Measurements from ENCODE around the gene CSMD2.

DNA sequence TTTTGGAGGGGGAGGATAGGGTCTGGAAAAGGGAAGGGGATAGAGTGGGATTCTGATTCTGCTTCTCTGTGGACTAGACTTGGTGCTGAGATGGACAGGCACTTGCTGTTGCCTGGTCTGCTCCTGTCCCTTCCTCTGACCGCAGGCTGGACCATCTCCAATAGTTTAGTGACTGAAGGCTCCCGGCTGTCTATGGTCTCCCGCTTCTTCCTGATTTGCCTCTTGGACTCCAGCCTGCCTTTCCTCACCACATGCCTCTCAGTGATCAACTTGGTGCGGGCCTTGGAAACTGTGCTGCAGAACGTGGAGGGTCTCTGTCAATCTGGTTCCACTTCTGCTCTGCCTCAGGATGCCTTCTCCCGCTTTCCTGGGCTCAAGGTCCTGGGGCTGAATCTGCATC lies 698.9 kb downstream of the CSMD2 start:
- TF ChIP-seq, protein P1, sequence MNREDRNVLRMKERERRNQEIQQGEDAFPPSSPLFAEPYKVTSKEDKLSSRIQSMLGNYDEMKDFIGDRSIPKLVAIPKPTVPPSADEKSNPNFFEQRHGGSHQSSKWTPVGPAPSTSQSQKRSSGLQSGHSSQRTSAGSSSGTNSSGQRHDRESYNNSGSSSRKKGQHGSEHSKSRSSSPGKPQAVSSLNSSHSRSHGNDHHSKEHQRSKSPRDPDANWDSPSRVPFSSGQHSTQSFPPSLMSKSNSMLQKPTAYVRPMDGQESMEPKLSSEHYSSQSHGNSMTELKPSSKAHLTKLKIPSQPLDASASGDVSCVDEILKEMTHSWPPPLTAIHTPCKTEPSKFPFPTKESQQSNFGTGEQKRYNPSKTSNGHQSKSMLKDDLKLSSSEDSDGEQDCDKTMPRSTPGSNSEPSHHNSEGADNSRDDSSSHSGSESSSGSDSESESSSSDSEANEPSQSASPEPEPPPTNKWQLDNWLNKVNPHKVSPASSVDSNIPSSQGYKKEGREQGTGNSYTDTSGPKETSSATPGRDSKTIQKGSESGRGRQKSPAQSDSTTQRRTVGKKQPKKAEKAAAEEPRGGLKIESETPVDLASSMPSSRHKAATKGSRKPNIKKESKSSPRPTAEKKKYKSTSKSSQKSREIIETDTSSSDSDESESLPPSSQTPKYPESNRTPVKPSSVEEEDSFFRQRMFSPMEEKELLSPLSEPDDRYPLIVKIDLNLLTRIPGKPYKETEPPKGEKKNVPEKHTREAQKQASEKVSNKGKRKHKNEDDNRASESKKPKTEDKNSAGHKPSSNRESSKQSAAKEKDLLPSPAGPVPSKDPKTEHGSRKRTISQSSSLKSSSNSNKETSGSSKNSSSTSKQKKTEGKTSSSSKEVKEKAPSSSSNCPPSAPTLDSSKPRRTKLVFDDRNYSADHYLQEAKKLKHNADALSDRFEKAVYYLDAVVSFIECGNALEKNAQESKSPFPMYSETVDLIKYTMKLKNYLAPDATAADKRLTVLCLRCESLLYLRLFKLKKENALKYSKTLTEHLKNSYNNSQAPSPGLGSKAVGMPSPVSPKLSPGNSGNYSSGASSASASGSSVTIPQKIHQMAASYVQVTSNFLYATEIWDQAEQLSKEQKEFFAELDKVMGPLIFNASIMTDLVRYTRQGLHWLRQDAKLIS (CRISPR knock-in tag; IDR thresholded peaks at IDR 0.05; ENCODE audit: borderline replicate concordance) = no peak
- TF ChIP-seq, protein P2, sequence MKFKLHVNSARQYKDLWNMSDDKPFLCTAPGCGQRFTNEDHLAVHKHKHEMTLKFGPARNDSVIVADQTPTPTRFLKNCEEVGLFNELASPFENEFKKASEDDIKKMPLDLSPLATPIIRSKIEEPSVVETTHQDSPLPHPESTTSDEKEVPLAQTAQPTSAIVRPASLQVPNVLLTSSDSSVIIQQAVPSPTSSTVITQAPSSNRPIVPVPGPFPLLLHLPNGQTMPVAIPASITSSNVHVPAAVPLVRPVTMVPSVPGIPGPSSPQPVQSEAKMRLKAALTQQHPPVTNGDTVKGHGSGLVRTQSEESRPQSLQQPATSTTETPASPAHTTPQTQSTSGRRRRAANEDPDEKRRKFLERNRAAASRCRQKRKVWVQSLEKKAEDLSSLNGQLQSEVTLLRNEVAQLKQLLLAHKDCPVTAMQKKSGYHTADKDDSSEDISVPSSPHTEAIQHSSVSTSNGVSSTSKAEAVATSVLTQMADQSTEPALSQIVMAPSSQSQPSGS (CRISPR knock-in tag; IDR thresholded peaks at IDR 0.05; ENCODE audit: borderline replicate concordance, low read depth) = no peak
- TF ChIP-seq MXD4 (CRISPR knock-in tag; IDR thresholded peaks at IDR 0.05; ENCODE audit: borderline replicate concordance) (no peak), CTCF (IDR thresholded peaks at IDR 0.05) (no peak), MYBL2 (CRISPR knock-in tag; IDR thresholded peaks at IDR 0.05) (no peak), ZNF232 (CRISPR knock-in tag; IDR thresholded peaks at IDR 0.05) (no peak), JUN (CRISPR knock-in tag; IDR thresholded peaks at IDR 0.05) (no peak), PRRX2 (CRISPR knock-in tag; IDR thresholded peaks at IDR 0.05) (no peak)
- TF ChIP-seq, protein P3, sequence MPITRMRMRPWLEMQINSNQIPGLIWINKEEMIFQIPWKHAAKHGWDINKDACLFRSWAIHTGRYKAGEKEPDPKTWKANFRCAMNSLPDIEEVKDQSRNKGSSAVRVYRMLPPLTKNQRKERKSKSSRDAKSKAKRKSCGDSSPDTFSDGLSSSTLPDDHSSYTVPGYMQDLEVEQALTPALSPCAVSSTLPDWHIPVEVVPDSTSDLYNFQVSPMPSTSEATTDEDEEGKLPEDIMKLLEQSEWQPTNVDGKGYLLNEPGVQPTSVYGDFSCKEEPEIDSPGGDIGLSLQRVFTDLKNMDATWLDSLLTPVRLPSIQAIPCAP (CRISPR knock-in tag; IDR thresholded peaks at IDR 0.05) = no peak
- TF ChIP-seq, protein P4, sequence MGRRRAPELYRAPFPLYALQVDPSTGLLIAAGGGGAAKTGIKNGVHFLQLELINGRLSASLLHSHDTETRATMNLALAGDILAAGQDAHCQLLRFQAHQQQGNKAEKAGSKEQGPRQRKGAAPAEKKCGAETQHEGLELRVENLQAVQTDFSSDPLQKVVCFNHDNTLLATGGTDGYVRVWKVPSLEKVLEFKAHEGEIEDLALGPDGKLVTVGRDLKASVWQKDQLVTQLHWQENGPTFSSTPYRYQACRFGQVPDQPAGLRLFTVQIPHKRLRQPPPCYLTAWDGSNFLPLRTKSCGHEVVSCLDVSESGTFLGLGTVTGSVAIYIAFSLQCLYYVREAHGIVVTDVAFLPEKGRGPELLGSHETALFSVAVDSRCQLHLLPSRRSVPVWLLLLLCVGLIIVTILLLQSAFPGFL (CRISPR knock-in tag; IDR thresholded peaks at IDR 0.05; ENCODE audit: borderline replicate concordance) = no peak

Data from WTC11 (cell line).